ENCODE results near the gene ROCK2. TPM values are rescaled to one million over a fixed set of nuclear protein-coding genes. Genes with fewer than 3 reads are reported as not detected.
A peak's percentile ranks its signal among the peaks of the same experiment; 100 is the strongest.

The ROCK2 gene
- total and polyA plus RNA-seq, 9 of the 15 experiments (the other 6 are each of a cell fraction or from before 2014, with no cell fraction given): 4.9 to 30.6 (median 14.3) TPM

GRCh38 chr2:11203480-11203879 lies 141.0 kb downstream of the ROCK2 start (continued):
- peak; percentile 29; the same call in 1 of the 2 replicates for TF ChIP-seq TEAD4 (IDR thresholded peaks at IDR 0.05; ENCODE audit: low read length)
- TF ChIP-seq TEAD4 (CRISPR knock-in tag; IDR thresholded peaks at IDR 0.05; ENCODE audit: borderline replicate concordance): no peak
- TF ChIP-seq FOSL1 (tag; conservative IDR thresholded peaks at IDR 0.05): peak; percentile 88
- peak in 1 of 2 experiments; percentile 78; a peak in 2 of 4 replicates for TF ChIP-seq FOXA3 (CRISPR knock-in tag; conservative IDR thresholded peaks at IDR 0.05 in 1 of 2, IDR thresholded peaks at IDR 0.05 in 1 of 2)
- TF ChIP-seq JUN (IDR thresholded peaks at IDR 0.05; ENCODE audit: borderline replicate concordance, low read depth, low read length): peak; percentile 35; the same call in 1 of the 2 replicates
- no peak for TF ChIP-seq JUN (CRISPR knock-in tag; IDR thresholded peaks at IDR 0.05; ENCODE audit: borderline replicate concordance)
- TF ChIP-seq CSDE1 (IDR thresholded peaks at IDR 0.05): no peak
- peak; percentile 57; the same call in 1 of the 2 replicates for TF ChIP-seq SMARCE1 (IDR thresholded peaks at IDR 0.05)

DNA sequence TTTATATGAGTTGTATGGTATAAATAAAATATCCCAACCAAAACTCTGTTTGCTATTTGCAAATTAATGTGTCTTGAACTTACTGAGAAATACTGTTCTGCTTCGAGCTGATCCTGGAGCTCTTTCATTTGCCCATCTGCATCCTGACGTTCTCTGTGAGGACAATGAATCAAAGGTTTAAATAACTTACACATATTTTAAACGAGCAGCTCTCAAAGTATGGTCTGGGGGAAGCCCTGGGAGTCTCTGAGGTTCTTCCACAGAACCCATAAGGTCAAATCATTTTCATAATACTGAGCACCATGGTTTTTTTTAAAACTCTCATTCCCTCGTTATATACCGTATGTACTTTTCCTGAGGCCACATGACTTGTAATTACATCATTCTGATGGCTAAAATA lies 142.5 kb downstream of the ROCK2 start:
- intact Hi-C loops (cut with micrococcal nuclease): no loop called here

More for the DNA sequence above, 142.5 kb downstream of the ROCK2 start:
- no peak for DNase-seq (ENCODE audit: extremely low read depth in 1 of 4, low spot score in 3 of 4)
- Histone ChIP-seq H3K9ac (ENCODE audit: insufficient read depth in 1 of 2, low read depth in 2 of 2, low read length in 2 of 2) (no peak overlapping the region), H3K4me2 (ENCODE audit: insufficient read depth, low read length) (no peak overlapping the region), H3K4me1 (replicated peaks in 1 of 2; ENCODE audit: control insufficient read depth in 2 of 2, insufficient read depth in 2 of 2, low read length in 2 of 2) (no peaks in the 10 kb centered on the region; a peak in 1 of 5 replicates), H4K20me1 (replicated peaks; ENCODE audit: control insufficient read depth, insufficient read depth, low read length) (no peaks in the 10 kb centered on the region), H3K27me3 (ENCODE audit: control insufficient read depth in 2 of 2, insufficient read depth in 2 of 2, low read length in 2 of 2) (no peaks in the 10 kb centered on the region), H3K27ac (ENCODE audit: extremely low read depth, low read depth, low read length) (no peak overlapping the region), H3K9me1 (ENCODE audit: control insufficient read depth, insufficient read depth, low read length) (no peaks in the 10 kb centered on the region), H2AFZ (ENCODE audit: low read depth, low read length) (no peak overlapping the region), H3K9me3 (replicated peaks; ENCODE audit: control insufficient read depth, insufficient read depth, low read depth, low read length) (no peaks in the 10 kb centered on the region), H3K4me3 (no peak overlapping the region), H3K79me2 (ENCODE audit: control insufficient read depth, insufficient read depth, low read length) (no peaks in the 10 kb centered on the region), H3K36me3 (ENCODE audit: control insufficient read depth, insufficient read depth, low read length) (peaks cover 49% of the 10 kb centered on the region; the same call in 2 of the 3 replicates)
- ChIA-PET POLR2A (interaction anchor here (0.8 kb wide), 1 partner anchor 10 kb away, joined by 3 read pairs; no protein-coding TSS in a partner anchor), CTCF (ENCODE audit: low intra/inter-chr PET ratio) (no interaction called here)
- no TSS peak for BruUV-seq (replicated peaks)
- no peak for ATAC-seq
- no peak for FAIRE-seq
- in situ Hi-C loops (cut with MboI): no loop called here
- TF ChIP-seq RBM34 (IDR thresholded peaks at IDR 0.05; ENCODE audit: borderline replicate concordance, insufficient read depth, low read length) (no peak), MCM2 (IDR thresholded peaks at IDR 0.05; ENCODE audit: low read depth) (no peak), NR3C1 (CRISPR knock-in tag; IDR thresholded peaks at IDR 0.05) (no peak), BCOR (IDR thresholded peaks at IDR 0.05) (no peak), RUNX1 (IDR thresholded peaks at IDR 0.05; ENCODE audit: low read depth) (no peak), ZNF384 (IDR thresholded peaks at IDR 0.05; ENCODE audit: low read depth, low read length) (no peak)
- WGBS (ENCODE audit: insufficient coverage, low coverage, missing lambda C conversion rate): 86% methylated on average over 5 of the region's 5 CpGs
